GM12878 (cell line): ENCODE data around the gene AMPD2. TPM values are rescaled to one million over a fixed set of nuclear protein-coding genes. Genes with fewer than 3 reads are reported as not detected.
A peak's percentile ranks its signal among the peaks of the same experiment; 100 is the strongest.

ENCODE experiments used
- ATAC-seq: fragments of 200-7000 bp; cut with Tn5 transposase; 3 replicates; pipeline ENCODE4 v1.9.1; 2020; ENCODE audit warnings: mild to moderate bottlenecking, moderate library complexity
- BruUV-seq: library from RNA; stranded (reverse); fragments of 400-500 nt; replicated peaks from 2 replicates; lab custom pipeline; 2021; lab: Mats Ljungman, UMichigan
- CTCF ChIA-PET: fragments of 300-600 bp; sonication (Branson Sonifier 250); formaldehyde crosslinking; extraction: SDS; loops from one replicate; lab custom pipeline; 2021; ENCODE audit warnings: inconsistent platforms; lab: Yijun Ruan, JAX
- POLR2A ChIA-PET: fragments of 350-600 bp; formaldehyde crosslinking; extraction: SDS; loops from one replicate; lab custom pipeline; 2021; ENCODE audit warnings: inconsistent platforms; lab: Charles Lee
- RAD21 ChIA-PET: fragments of 300-600 bp; sonication (Branson Sonifier 250); formaldehyde crosslinking; loops from one replicate; lab custom pipeline; 2023; ENCODE audit warnings: antibody characterized with exemption; ENCODE audit not compliant: unreplicated experiment; lab: Charles Lee
- SMC1A ChIA-PET: fragments of 300-600 bp; sonication (Branson Sonifier 250); formaldehyde crosslinking; loops from one replicate; lab custom pipeline; 2023; ENCODE audit not compliant: unreplicated experiment, uncharacterized antibody; lab: Charles Lee
- DNase-seq: peaks from one replicate; pipeline ENCODE4 v3.0.0-alpha.2; 2011; ENCODE audit warnings: low read depth, low spot score
- FAIRE-seq: peaks from 3 replicates; lab custom pipeline; 2011; peaks lifted over from hg19 to GRCh38; lab: Jason Lieb, UNC
- H2AFZ ChIP-seq: 2 replicates; pipeline ENCODE4 v1.6.0; 2011; ENCODE audit warnings: low read depth, low read length, control low read depth; ENCODE audit not compliant: control insufficient read depth
- H3K27ac ChIP-seq: 2 replicates; pipeline ENCODE4 v1.5.1; 2011; ENCODE audit warnings: control low read depth; ENCODE audit not compliant: control insufficient read depth, insufficient read depth
- H3K27me3 ChIP-seq, 2 experiments: replicated peaks in 1 of 2; 2 replicates each; pipeline versions ENCODE4 v1.6.0 to v1.6.1; 2011; ENCODE audit warnings: low read length in 1 of 2; ENCODE audit not compliant: control insufficient read depth in 2 of 2, insufficient read depth in 2 of 2
- H3K36me3 ChIP-seq, 2 experiments: 2 replicates each; pipeline ENCODE4 v1.5.1; 2011; ENCODE audit warnings: low read length in 1 of 2; ENCODE audit not compliant: control insufficient read depth in 2 of 2, insufficient read depth in 2 of 2
- H3K4me1 ChIP-seq: 2 replicates; pipeline ENCODE4 v1.6.1; 2011; ENCODE audit warnings: mild to moderate bottlenecking, low read length, moderate library complexity, mixed read lengths; ENCODE audit not compliant: control insufficient read depth, insufficient read depth
- H3K4me2 ChIP-seq: 2 replicates; pipeline ENCODE4 v1.6.0; 2011; ENCODE audit warnings: control low read depth; ENCODE audit not compliant: control insufficient read depth, insufficient read depth
- H3K4me3 ChIP-seq: fragments of 200-600 bp; sonication (generic); 2 replicates; pipeline ENCODE4 v1.5.1; 2016
- H3K79me2 ChIP-seq: 2 replicates; pipeline ENCODE4 v1.6.0; 2011; ENCODE audit warnings: low read length; ENCODE audit not compliant: control insufficient read depth, insufficient read depth
- H3K9ac ChIP-seq: 2 replicates; pipeline ENCODE4 v1.8.0; 2011; ENCODE audit warnings: low read length, control low read depth, mixed read lengths; ENCODE audit not compliant: control insufficient read depth, insufficient read depth
- H3K9me3 ChIP-seq: replicated peaks from 3 replicates; pipeline ENCODE4 v1.5.1; 2011; ENCODE audit warnings: mild to moderate bottlenecking, low read length; ENCODE audit not compliant: control insufficient read depth, insufficient read depth
- H4K20me1 ChIP-seq: 2 replicates; pipeline ENCODE4 v1.6.0; 2011; ENCODE audit not compliant: control insufficient read depth, insufficient read depth
- CBX5 ChIP-seq: sonication (generic); IDR thresholded peaks from 2 replicates; pipeline ENCODE4 v1.6.1; 2016; ENCODE audit warnings: low read depth, moderate library complexity, mild to moderate bottlenecking, inconsistent platforms
- CHD2 ChIP-seq: IDR thresholded peaks from 2 replicates; pipeline ENCODE4 v1.6.1; 2011; ENCODE audit warnings: low read depth, low read length, improper control_type of control experiment, borderline replicate concordance
- FOS ChIP-seq: IDR thresholded peaks from 3 replicates; pipeline ENCODE4 v1.6.1; 2011; ENCODE audit warnings: borderline replicate concordance; ENCODE audit not compliant: insufficient read length; ENCODE audit errors: extremely low read depth
- FOXK2 ChIP-seq: fragments of 450-650 bp; IDR thresholded peaks from 2 replicates; pipeline ENCODE4 v1.6.1; 2017; ENCODE audit warnings: mild to moderate bottlenecking, moderate library complexity
- IKZF2 ChIP-seq, 2 experiments: fragments of 450-650 bp; IDR thresholded peaks; 2 replicates each; pipeline ENCODE4 v1.6.1; 2017; ENCODE audit warnings: mild to moderate bottlenecking in 2 of 2, moderate library complexity in 2 of 2
- JUND ChIP-seq: IDR thresholded peaks from 2 replicates; pipeline ENCODE4 v1.6.1; 2012; ENCODE audit warnings: low read depth, mild to moderate bottlenecking, low read length, improper control_type of control experiment, moderate library complexity
- KLF5 ChIP-seq: fragments of 450-650 bp; IDR thresholded peaks from 2 replicates; pipeline ENCODE4 v1.6.1; 2014; ENCODE audit warnings: mild to moderate bottlenecking; ENCODE audit not compliant: partially characterized antibody
- LARP7 ChIP-seq: fragments of 450-650 bp; IDR thresholded peaks from 2 replicates; pipeline ENCODE4 v1.6.1; 2017; ENCODE audit warnings: mild to moderate bottlenecking
- MEF2A ChIP-seq: IDR thresholded peaks from 2 replicates; pipeline ENCODE4 v1.6.1; 2011; ENCODE audit warnings: low read depth, mild to moderate bottlenecking, low read length, moderate library complexity; ENCODE audit not compliant: insufficient read depth
- NR2F1 ChIP-seq: fragments of 450-650 bp; conservative IDR thresholded peaks from 2 replicates; pipeline ENCODE4 v1.6.1; 2017; ENCODE audit warnings: mild to moderate bottlenecking
- POLR2A ChIP-seq: IDR thresholded peaks from 2 replicates; pipeline ENCODE4 v1.6.1; 2011; ENCODE audit warnings: low read depth, mild to moderate bottlenecking, low read length
- RAD21 ChIP-seq: IDR thresholded peaks from 2 replicates; pipeline ENCODE4 v1.6.1; 2011; ENCODE audit warnings: mild to moderate bottlenecking, low read depth, low read length, moderate library complexity; ENCODE audit not compliant: insufficient read depth
- RAD51 ChIP-seq: fragments of 450-650 bp; IDR thresholded peaks from 2 replicates; pipeline ENCODE4 v1.6.1; 2016; ENCODE audit warnings: moderate library complexity, mild to moderate bottlenecking, inconsistent platforms
- REST ChIP-seq: IDR thresholded peaks from 2 replicates; pipeline ENCODE4 v1.6.1; 2012; ENCODE audit warnings: mild to moderate bottlenecking, low read depth, low read length
- RFX5 ChIP-seq: IDR thresholded peaks from 2 replicates; pipeline ENCODE4 v1.6.1; 2011; ENCODE audit warnings: low read depth, low read length, improper control_type of control experiment
- SIX5 ChIP-seq: IDR thresholded peaks from 2 replicates; pipeline ENCODE4 v1.6.1; 2011; ENCODE audit warnings: mild to moderate bottlenecking, low read depth, low read length, moderate library complexity; ENCODE audit not compliant: severe bottlenecking
- YBX1 ChIP-seq: fragments of 450-650 bp; IDR thresholded peaks from 2 replicates; pipeline ENCODE4 v1.6.1; 2016; ENCODE audit warnings: antibody characterized with exemption
- YY1 ChIP-seq: IDR thresholded peaks from 2 replicates; pipeline ENCODE4 v1.6.1; 2011; ENCODE audit warnings: low read depth, mild to moderate bottlenecking, low read length
- ZNF384 ChIP-seq: IDR thresholded peaks from 2 replicates; pipeline ENCODE4 v1.6.1; 2012; ENCODE audit warnings: low read depth, mild to moderate bottlenecking, low read length, improper control_type of control experiment, borderline replicate concordance
- WGBS: methylation state at CpG from one replicate; pipeline ENCODE4 v1.1.6; 2016; ENCODE audit warnings: low lambda C conversion rate; ENCODE audit not compliant: insufficient replicate concordance, insufficient coverage; ENCODE audit errors: missing lambda C conversion rate; 5-methylcytosine and 5-hydroxymethylcytosine counted together
- in situ Hi-C: fragments of 300-500 bp; cut with MboI; formaldehyde crosslinking; loops from 9 replicates; pipeline ENCODE4 v1.14.3; 2018; ENCODE audit warnings: mixed read lengths
- intact Hi-C: fragments of 100-400 bp; cut with micrococcal nuclease; formaldehyde crosslinking; loops from one replicate; pipeline ENCODE4 v1.14.2; 2022; ENCODE audit not compliant: unreplicated experiment
- polyA plus RNA-seq, 11 experiments: library from polyadenylated mRNA; depleted of rRNA in 4 of 11; unstranded in 6 of 11; stranded (reverse) in 5 of 11; fragments of >200 nt; fragmentation: Nextera tagmentation in 4 of 11; fragmentation: Illumina TruSeq in 1 of 11; extraction: Ambion mirVana in 4 of 11; extraction: Trizol in 1 of 11; gene quantifications; 1 replicate in 1 of 11; 2 replicates in 10 of 11; pipeline versions ENCODE4 v1.2.1 to v1.2.3, GENCODE V29; 2011 to 2016; ENCODE audit warnings: inconsistent platforms in 2 of 11, missing spikeins in 2 of 11, low read depth in 1 of 11
- total RNA-seq, 4 experiments: library from RNA; depleted of rRNA in 3 of 4; stranded (reverse); fragments of >200 nt in 3 of 4; fragmentation: Illumina TruSeq in 1 of 4; extraction: Trizol in 1 of 4; gene quantifications; 2 replicates each; pipeline versions ENCODE4 v1.2.1 to v1.2.3, GENCODE V29; 2013 to 2021
- TF ChIP-seq, protein P1 (sequence below): IDR thresholded peaks from 2 replicates; pipeline ENCODE4 v1.6.1; 2011; ENCODE audit warnings: borderline replicate concordance, low read depth, mild to moderate bottlenecking, moderate library complexity, mixed read lengths, low read length; ENCODE audit not compliant: insufficient read depth; ENCODE audit errors: extremely low read length

Gene AMPD2
- total and polyA plus RNA-seq, 10 of the 15 experiments (the other 5 are each of a cell fraction or from before 2014, with no cell fraction given) = 2.0 to 75.9 (median 31.3) TPM

GRCh38 chr1:109640285-109640865, 20.7 kb downstream of the AMPD2 start:
- RAD21 ChIA-PET = interaction anchor here (0.6 to 7.3 kb wide), 38 partner anchors 8 to 392 kb away, joined by 3 to 106 read pairs (median 4); partner anchors contain the start of genes AHCYL1, AMPD2, ATXN7L2 and GNAI3
- FAIRE-seq (peak; percentile 84), ATAC-seq (peak; percentile 82), DNase-seq (no peak)
- Histone ChIP-seq H3K4me2 (no peak overlapping the region), H3K9ac (no peak overlapping the region), H3K9me3 (no peaks in the 10 kb centered on the region), H3K4me3 (no peak overlapping the region), H3K27ac (no peak overlapping the region), H3K4me1 (peaks cover 11% of the 10 kb centered on the region), H2AFZ (peak overlapping the region; percentile 49), H3K27me3 (no peaks in the 10 kb centered on the region), H3K36me3 (no peaks in the 10 kb centered on the region), H3K79me2 (no peaks in the 10 kb centered on the region), H4K20me1 (no peaks in the 10 kb centered on the region)
- CTCF ChIA-PET = interaction anchor here (0.6 to 10.7 kb wide), 86 partner anchors 10 to 563 kb away, joined by 3 to 299 read pairs (median 4); partner anchors contain the start of genes AHCYL1, AMPD2, CYB561D1 and GNAI3
- BruUV-seq = no TSS peak
- in situ Hi-C loops = loop anchor here (5.0 kb wide), 2 partner anchors 132 to 347 kb away; no protein-coding TSS in a partner anchor
- 15% methylated on average over 5 of the region's 5 CpGs for WGBS
- POLR2A ChIA-PET = interaction anchor here (0.6 to 3.2 kb wide), 9 partner anchors 10 to 99 kb away, joined by 3 to 13 read pairs (median 4); partner anchors contain the start of genes GNAI3 and GSTM1
- intact Hi-C loops = loop anchor here (5.0 kb wide), 4 partner anchors 47 to 342 kb away; partner anchors contain the start of genes AHCYL1, GNAI3 and GSTM1
- SMC1A ChIA-PET = interaction anchor here (0.7 to 9.1 kb wide), 32 partner anchors 10 to 371 kb away, joined by 3 to 117 read pairs (median 6); partner anchors contain the start of genes AHCYL1, AMPD2, EPS8L3 and GNAI3
- TF ChIP-seq YY1 (peak; percentile 57), KLF5 (peak; percentile 58), LARP7 (no peak), RFX5 (no peak), CHD2 (no peak), SIX5 (no peak), CBX5 (no peak), FOXK2 (no peak), MEF2A (no peak), YBX1 (no peak), JUND (no peak), REST (no peak), IKZF2 (IDR thresholded peaks at IDR 0.05) (no peak), RAD51 (no peak), FOS (no peak), POLR2A (no peak), RAD21 (peak; percentile 70), ZNF384 (no peak), NR2F1 (no peak)
- TF ChIP-seq, protein P1, sequence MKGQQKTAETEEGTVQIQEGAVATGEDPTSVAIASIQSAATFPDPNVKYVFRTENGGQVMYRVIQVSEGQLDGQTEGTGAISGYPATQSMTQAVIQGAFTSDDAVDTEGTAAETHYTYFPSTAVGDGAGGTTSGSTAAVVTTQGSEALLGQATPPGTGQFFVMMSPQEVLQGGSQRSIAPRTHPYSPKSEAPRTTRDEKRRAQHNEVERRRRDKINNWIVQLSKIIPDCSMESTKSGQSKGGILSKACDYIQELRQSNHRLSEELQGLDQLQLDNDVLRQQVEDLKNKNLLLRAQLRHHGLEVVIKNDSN = no peak
